GM06990 (cell line): ENCODE results near the gene CENPA.
"Not testable (repeated sequence)": the region's sequence is repeated elsewhere in the genome, so short reads cannot be mapped to it uniquely, and the experiment has no call there.

Experiments
- DNase-seq: peaks from one replicate; pipeline ENCODE4 v3.0.0-alpha.2; 2011; ENCODE audit not compliant: insufficient read length; ENCODE audit errors: extremely low read depth
- H3K27me3 ChIP-seq: replicated peaks from 2 replicates; pipeline ENCODE4 v1.6.0; 2011; ENCODE audit warnings: low read length; ENCODE audit not compliant: control insufficient read depth, insufficient read depth
- H3K36me3 ChIP-seq: 2 replicates; pipeline ENCODE4 v1.5.1; 2011; ENCODE audit warnings: low read length; ENCODE audit not compliant: control insufficient read depth, insufficient read depth
- H3K4me3 ChIP-seq: replicated peaks from 2 replicates; pipeline ENCODE4 v1.5.1; 2011; ENCODE audit warnings: low read depth, mild to moderate bottlenecking, control low read depth, low read length
- CTCF ChIP-seq: IDR thresholded peaks from 2 replicates; pipeline ENCODE4 v1.5.1; 2011; ENCODE audit warnings: low read length, control low read depth, mild to moderate bottlenecking, inconsistent platforms; ENCODE audit not compliant: insufficient read depth, poor library complexity, severe bottlenecking

Gene CENPA

GRCh38 chr2:26746934-26747333, 38.9 kb upstream of the CENPA start:
- TF ChIP-seq CTCF: no peak
- H3K36me3 ChIP-seq: no peaks in the 10 kb centered on the region
- no peak overlapping the region for H3K4me3 ChIP-seq
- DNase-seq: no peak
- no peaks in the 10 kb centered on the region for H3K27me3 ChIP-seq

GRCh38 chr2:26749787-26750420, 36.0 kb upstream of the CENPA start:
- DNase-seq, H3K4me3 ChIP-seq, H3K36me3 ChIP-seq, H3K27me3 ChIP-seq: not testable (repeated sequence)

- DNase-seq, H3K4me3 ChIP-seq: not testable (repeated sequence)
Observed at GRCh38 chr2:26750467-26750866, 35.4 kb upstream of the CENPA start.

GRCh38 chr2:26752656-26753055, 33.2 kb upstream of the CENPA start:
- DNase-seq: no peak
- no peak for TF ChIP-seq CTCF
- Histone ChIP-seq H3K27me3 (no peaks in the 10 kb centered on the region), H3K4me3 (no peak overlapping the region), H3K36me3 (no peaks in the 10 kb centered on the region)

More at GRCh38 chr2:26750467-26750866, 35.4 kb upstream of the CENPA start:
- H3K36me3 ChIP-seq, H3K27me3 ChIP-seq: not testable (repeated sequence)

GRCh38 chr2:26754539-26754938, 31.3 kb upstream of the CENPA start:
- no peaks in the 10 kb centered on the region for H3K27me3 ChIP-seq
- no peak for DNase-seq
- no peaks in the 10 kb centered on the region for H3K36me3 ChIP-seq
- no peak overlapping the region for H3K4me3 ChIP-seq
- TF ChIP-seq CTCF: no peak

- Histone ChIP-seq H3K36me3 (no peaks in the 10 kb centered on the region), H3K4me3 (no peak overlapping the region), H3K27me3 (no peaks in the 10 kb centered on the region)
- no peak for TF ChIP-seq CTCF
- DNase-seq: no peak
Observed at GRCh38 chr2:26754972-26755670, 30.7 kb upstream of the CENPA start.
